HUES48 (cell line): ENCODE data around the gene PHACTR3.

Experiments
- H3K27ac ChIP-seq: one replicate; pipeline ENCODE4 v1.7.0; 2013; ENCODE audit warnings: low read depth, low read length, inconsistent platforms
- H3K27me3 ChIP-seq: 2 replicates; pipeline ENCODE4 v1.6.1; 2013; ENCODE audit warnings: mild to moderate bottlenecking, low read length; ENCODE audit not compliant: control insufficient read depth, insufficient read depth
- H3K36me3 ChIP-seq: 2 replicates; pipeline ENCODE4 v1.6.1; 2013; ENCODE audit warnings: low read length; ENCODE audit not compliant: control insufficient read depth, insufficient read depth
- H3K4me1 ChIP-seq: 2 replicates; pipeline ENCODE4 v1.6.1; 2013; ENCODE audit warnings: mild to moderate bottlenecking, low read length; ENCODE audit not compliant: control insufficient read depth, insufficient read depth
- H3K4me3 ChIP-seq: 2 replicates; pipeline ENCODE4 v1.5.1; 2013; ENCODE audit warnings: mild to moderate bottlenecking, low read depth, low read length
- H3K9ac ChIP-seq: 2 replicates; pipeline ENCODE4 v1.6.1; 2013; ENCODE audit warnings: mild to moderate bottlenecking, low read depth, low read length, moderate library complexity
- H3K9me3 ChIP-seq: 2 replicates; pipeline ENCODE4 v1.6.1; 2013; ENCODE audit warnings: low read length; ENCODE audit not compliant: control insufficient read depth, insufficient read depth

The PHACTR3 gene

DNA sequence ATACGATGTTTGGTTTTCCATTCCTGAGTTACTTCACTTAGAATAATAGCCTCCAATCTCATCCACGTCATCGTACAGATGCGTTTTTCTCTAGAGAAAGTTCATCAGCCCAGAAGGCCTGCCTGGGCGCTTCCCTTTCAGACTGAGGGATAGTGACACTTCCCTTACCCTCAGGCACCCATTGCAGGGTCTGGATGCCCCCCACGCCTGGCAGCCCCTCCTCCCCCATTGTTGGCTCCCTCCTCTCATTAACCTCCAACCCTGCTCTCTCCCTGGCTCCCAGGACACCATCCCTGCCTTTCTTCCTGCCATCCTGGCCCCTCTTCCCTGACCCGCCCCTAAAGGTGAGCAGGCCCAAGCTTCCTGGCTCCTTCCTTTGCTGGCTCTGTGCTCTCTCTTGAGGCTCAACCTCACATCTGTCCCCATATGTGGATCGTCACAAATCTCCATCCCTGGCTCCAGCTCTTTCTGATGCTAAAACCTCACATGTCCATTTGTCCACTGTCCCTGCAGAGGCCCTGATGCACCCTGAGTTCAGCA, 183.9 kb downstream of the PHACTR3 start:
- Histone ChIP-seq H3K9me3 (peaks cover 3% of the 10 kb centered on the region), H3K27me3 (no peaks in the 10 kb centered on the region), H3K36me3 (no peaks in the 10 kb centered on the region)

GRCh38 chr20:59788811-59789397, 184.6 kb downstream of the PHACTR3 start:
- Histone ChIP-seq H3K9me3 (peaks cover 3% of the 10 kb centered on the region), H3K4me3 (no peak overlapping the region), H3K36me3 (no peaks in the 10 kb centered on the region), H3K4me1 (no peaks in the 10 kb centered on the region), H3K27ac (no peak overlapping the region), H3K9ac (no peak overlapping the region), H3K27me3 (no peaks in the 10 kb centered on the region)

More for the DNA sequence above, 183.9 kb downstream of the PHACTR3 start:
- H3K27ac ChIP-seq, result no peak overlapping the region
- no peaks in the 10 kb centered on the region for H3K4me1 ChIP-seq
- no peak overlapping the region for H3K9ac ChIP-seq
- no peak overlapping the region for H3K4me3 ChIP-seq

GRCh38 chr20:59789686-59790085, 185.3 kb downstream of the PHACTR3 start:
- no peak overlapping the region for H3K27ac ChIP-seq

GRCh38 chr20:59790346-59790745, 186.0 kb downstream of the PHACTR3 start:
- H3K27me3 ChIP-seq, result no peaks in the 10 kb centered on the region
- H3K36me3 ChIP-seq, result no peaks in the 10 kb centered on the region
- no peak overlapping the region for H3K27ac ChIP-seq
- no peaks in the 10 kb centered on the region for H3K4me1 ChIP-seq
- H3K4me3 ChIP-seq, result no peak overlapping the region
- peaks cover 3% of the 10 kb centered on the region for H3K9me3 ChIP-seq
- no peak overlapping the region for H3K9ac ChIP-seq

More at GRCh38 chr20:59789686-59790085, 185.3 kb downstream of the PHACTR3 start:
- H3K4me1 ChIP-seq, result no peaks in the 10 kb centered on the region
- H3K36me3 ChIP-seq, result no peaks in the 10 kb centered on the region
- no peak overlapping the region for H3K4me3 ChIP-seq
- H3K9ac ChIP-seq, result no peak overlapping the region
- peaks cover 3% of the 10 kb centered on the region for H3K9me3 ChIP-seq
- H3K27me3 ChIP-seq, result no peaks in the 10 kb centered on the region

DNA sequence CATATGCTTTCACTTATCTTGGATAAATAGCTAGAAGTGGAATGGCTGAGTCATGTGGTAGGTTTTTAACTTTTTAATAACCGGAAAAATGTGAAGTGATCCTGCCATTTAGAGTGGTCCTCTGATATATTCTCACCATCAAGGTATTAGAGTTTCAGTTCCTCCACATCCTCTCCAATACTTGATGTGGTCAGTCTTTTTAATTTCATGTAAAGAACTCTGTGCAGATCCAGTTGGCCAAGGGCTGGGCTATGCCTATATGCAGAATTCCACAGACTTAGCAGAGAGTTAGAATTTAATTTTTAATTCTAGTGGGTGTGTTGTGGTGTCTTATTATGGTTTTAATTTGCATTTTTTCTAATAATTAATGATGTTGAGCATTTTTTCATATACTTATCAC, 188.0 kb downstream of the PHACTR3 start:
- no peak overlapping the region for H3K9ac ChIP-seq
- peaks cover 8% of the 10 kb centered on the region for H3K9me3 ChIP-seq
- no peaks in the 10 kb centered on the region for H3K4me1 ChIP-seq
- no peak overlapping the region for H3K4me3 ChIP-seq
- H3K27me3 ChIP-seq, result no peaks in the 10 kb centered on the region
- no peak overlapping the region for H3K27ac ChIP-seq
- no peaks in the 10 kb centered on the region for H3K36me3 ChIP-seq

DNA sequence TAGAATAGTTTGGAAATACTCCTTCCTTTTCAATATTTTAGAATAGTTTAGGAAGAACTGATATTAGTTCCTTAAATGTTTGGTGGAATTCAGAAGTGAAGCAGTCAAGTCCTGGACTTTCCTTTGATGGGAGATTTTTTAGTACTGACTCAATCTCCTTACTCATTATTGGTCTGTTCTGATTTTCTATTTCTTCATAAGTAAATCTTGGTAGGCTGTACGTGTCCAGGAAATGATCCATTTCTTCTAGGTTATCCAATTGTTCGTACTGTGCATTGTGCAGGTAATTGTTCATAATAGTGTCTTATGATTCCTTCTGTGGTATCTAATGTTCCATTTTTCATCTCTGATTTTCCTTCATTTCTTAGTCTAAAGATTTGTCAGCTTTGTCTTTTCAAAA, 190.2 kb downstream of the PHACTR3 start:
- no peaks in the 10 kb centered on the region for H3K4me1 ChIP-seq
- peaks cover 13% of the 10 kb centered on the region for H3K9me3 ChIP-seq
- H3K27ac ChIP-seq, result no peak overlapping the region
- H3K36me3 ChIP-seq, result no peaks in the 10 kb centered on the region
- no peak overlapping the region for H3K9ac ChIP-seq
- no peak overlapping the region for H3K4me3 ChIP-seq
- no peaks in the 10 kb centered on the region for H3K27me3 ChIP-seq

DNA sequence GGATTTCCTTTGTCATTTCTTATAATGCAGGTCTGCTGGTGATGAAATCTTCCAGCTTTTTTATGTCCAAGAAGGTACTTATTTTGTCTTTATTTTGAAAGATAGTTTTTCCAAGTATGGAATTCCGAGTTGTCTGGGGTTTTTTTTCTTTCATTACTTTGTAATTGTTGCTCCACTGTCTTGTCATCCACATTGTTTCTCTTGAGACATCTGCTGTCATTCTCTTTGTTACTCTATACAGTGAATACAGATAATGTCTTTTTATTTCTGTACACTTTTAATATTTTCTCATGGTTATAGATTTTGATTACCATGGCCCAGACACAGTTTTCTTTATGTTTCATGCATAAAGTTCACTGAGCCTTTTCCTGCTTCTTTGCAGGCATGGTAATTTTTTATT, 196.0 kb downstream of the PHACTR3 start:
- no peak overlapping the region for H3K9ac ChIP-seq
- no peaks in the 10 kb centered on the region for H3K4me1 ChIP-seq
- H3K36me3 ChIP-seq, result no peaks in the 10 kb centered on the region
- no peak overlapping the region for H3K4me3 ChIP-seq
- no peak overlapping the region for H3K27ac ChIP-seq
- peaks cover 23% of the 10 kb centered on the region for H3K9me3 ChIP-seq
- no peaks in the 10 kb centered on the region for H3K27me3 ChIP-seq

GRCh38 chr20:59802018-59802417, 197.7 kb downstream of the PHACTR3 start:
- H3K36me3 ChIP-seq, result no peaks in the 10 kb centered on the region
- peaks cover 19% of the 10 kb centered on the region for H3K9me3 ChIP-seq

GRCh38 chr20:59802471-59803221, 198.3 kb downstream of the PHACTR3 start:
- Histone ChIP-seq H3K4me1 (no peaks in the 10 kb centered on the region), H3K27ac (no peak overlapping the region), H3K9ac (no peak overlapping the region), H3K9me3 (peaks cover 15% of the 10 kb centered on the region), H3K4me3 (no peak overlapping the region), H3K27me3 (no peaks in the 10 kb centered on the region), H3K36me3 (no peaks in the 10 kb centered on the region)

More at GRCh38 chr20:59802018-59802417, 197.7 kb downstream of the PHACTR3 start:
- H3K27me3 ChIP-seq, result no peaks in the 10 kb centered on the region
- no peaks in the 10 kb centered on the region for H3K4me1 ChIP-seq
- no peak overlapping the region for H3K27ac ChIP-seq
- H3K4me3 ChIP-seq, result no peak overlapping the region
- H3K9ac ChIP-seq, result no peak overlapping the region

GRCh38 chr20:59804347-59804746, 200.0 kb downstream of the PHACTR3 start:
- Histone ChIP-seq H3K9ac (no peak overlapping the region), H3K4me1 (no peaks in the 10 kb centered on the region), H3K27ac (no peak overlapping the region), H3K4me3 (no peak overlapping the region), H3K9me3 (peaks cover 15% of the 10 kb centered on the region), H3K27me3 (no peaks in the 10 kb centered on the region), H3K36me3 (no peaks in the 10 kb centered on the region)
